ENCODE data around the gene NFATC1.
A peak's percentile ranks its signal among the peaks of the same experiment; 100 is the strongest.

NFATC1 gene

DNA sequence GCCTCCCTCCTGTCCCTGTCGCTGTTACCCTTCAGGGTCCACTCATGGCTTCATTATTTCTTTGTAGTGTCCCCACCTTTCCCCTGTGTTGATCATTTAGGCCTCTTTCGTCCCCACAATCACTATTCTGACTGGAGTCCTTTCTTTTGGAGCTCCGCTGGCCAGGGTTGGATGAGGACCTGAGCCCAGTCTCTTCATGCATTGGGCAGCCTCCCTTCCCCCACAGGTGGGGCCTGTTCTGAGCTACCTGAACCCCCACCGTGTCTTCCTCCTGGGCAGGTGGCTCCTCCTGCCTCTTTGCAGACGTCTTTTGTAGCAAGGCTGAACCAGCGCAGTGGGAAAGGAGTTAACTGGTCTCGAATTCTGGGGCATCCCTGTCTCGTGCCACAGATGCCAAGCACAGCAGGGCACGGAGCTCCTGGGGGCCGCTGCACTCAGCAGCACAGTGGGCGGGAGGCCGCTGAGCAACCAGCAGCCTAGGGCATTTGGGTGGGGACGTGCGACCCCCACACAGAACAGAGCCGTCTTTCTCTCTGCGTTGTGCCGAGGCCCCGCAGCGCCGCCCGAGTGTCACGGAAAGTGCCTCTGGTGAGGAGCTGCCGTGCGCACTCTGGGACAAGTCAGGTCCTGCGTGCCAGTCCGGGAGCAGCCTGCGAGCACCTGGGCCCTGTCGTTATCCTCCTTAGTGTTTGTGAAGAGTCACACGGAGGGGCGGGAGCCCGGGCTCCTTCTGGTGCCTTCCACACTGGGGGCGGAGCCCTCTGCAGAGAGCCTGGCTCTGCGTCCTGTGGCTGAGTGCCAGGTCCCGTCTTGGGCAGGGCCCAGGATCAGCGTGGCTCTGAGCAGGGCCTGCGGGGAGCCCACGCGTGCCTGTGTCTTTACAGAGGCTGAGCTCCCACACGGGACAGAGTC, 130.1 kb downstream of the NFATC1 start:
- DNase-seq: no peak

DNA sequence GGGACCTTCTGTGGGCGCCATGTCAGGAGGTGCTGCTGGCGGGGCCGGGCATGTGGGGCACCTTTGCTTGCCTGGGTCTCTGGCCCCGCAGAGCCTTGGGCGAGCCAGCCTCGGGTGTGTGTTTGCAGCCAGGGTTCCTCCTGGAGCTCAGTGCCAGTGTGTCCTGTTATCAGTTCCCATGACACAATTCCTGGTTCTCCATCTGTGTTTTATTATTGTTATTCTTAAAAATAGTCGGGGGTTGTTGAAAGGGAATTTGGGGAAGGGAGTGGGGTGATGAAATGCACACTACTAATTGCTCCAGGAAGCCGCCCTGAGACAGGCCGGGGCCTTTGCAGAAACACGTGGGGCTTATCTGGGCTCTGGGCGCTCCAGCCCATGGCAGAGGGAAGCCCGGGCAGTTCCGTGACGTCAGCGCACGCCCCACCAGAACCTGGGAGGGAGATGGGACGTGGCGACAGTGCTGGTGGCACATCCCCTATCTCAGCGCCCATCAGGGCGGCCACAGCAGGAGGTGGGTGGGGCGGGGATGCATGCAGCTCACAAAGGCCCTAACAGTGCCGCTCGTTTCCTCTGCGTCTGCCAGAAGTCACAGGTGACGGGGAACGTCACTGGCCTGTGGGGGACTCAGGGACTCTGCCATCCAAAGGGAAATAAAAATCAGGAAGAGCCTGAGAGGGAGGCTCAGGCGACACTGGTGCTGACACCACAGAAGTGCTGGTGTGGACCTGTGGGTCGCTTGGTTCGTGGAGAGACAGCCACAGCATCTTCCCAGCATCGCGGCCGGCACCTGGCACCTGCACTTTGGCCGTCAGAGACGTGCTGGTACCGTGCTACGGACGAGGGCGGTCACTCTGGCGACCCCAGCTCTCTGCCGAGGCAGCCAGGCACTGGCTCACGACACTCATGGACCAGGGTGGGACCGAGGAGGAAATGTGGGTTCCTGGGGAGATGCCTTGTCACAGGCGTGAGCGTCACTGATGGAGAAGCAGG, 131.0 kb downstream of the NFATC1 start:
- DNase-seq: no peak

- no peak for DNase-seq
These were observed 132.1 kb downstream of the NFATC1 start for GRCh38 chr18:79527656-79528315.

- no peak for DNase-seq
These were observed 132.6 kb downstream of the NFATC1 start for GRCh38 chr18:79528316-79528695.

DNA sequence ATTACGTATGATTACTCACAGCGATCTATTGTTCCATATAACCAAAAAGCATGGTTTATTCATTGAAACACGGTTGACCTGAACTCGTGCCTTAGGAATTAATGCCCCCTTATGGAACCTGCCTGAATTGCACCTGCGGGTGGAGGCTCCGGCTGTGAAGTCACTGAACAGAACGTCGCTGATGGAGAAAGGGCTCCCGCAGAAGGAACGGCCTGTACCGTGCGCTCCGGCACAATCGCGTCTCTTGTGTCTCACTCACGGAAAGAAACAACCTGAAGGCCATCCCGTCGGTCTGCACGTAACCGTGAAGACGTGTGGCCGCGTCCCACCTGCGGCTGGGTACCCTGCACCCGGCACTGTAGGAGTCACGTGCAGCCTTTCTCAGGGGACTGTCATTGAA, 133.1 kb downstream of the NFATC1 start:
- peak; percentile 61 to 89 for DNase-seq

- DNase-seq: no peak
These were observed 133.6 kb downstream of the NFATC1 start for GRCh38 chr18:79529296-79529695.

DNA sequence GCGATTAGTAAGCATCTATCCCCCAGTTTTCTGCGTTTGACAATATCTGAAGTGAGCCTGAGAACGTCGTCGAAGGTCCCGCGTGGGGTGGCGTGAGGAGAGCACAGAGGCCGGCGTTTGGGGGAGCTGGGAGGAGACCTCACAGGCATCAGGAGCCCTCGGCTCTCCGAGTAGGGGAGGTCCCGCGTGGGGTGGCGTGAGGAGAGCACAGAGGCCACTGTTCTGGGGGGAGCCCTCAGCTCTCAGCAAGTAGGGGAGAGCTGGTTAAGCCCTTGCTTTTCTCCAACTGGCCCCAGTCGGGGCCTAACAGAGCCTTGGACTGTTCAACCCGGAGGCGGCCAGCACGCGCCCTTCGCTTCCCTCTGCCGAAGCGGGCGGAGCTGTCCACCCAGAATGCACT, 134.3 kb downstream of the NFATC1 start:
- DNase-seq: no peak

DNA sequence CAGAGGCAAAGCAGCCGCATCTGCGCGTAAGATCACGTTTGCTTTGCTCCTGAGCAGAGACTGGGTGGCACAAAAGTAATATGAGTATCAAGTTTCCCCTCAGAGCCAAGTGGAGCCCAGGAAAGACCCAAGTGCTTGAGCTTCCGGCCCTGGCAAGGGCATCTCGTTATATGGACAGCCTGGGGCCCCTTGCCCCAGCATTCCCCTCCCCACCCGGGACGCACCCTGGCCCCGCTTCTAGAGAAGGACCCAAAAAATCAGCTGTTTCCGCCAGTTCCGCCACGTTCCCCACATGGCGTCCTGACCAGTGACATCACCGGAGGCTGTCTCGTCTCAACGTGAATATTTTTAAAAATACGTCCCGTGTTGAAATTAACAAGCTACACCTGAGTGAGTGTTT, 135.1 kb downstream of the NFATC1 start:
- no peak for DNase-seq

GRCh38 chr18:79531386-79531785, 135.7 kb downstream of the NFATC1 start:
- no peak for DNase-seq

DNA sequence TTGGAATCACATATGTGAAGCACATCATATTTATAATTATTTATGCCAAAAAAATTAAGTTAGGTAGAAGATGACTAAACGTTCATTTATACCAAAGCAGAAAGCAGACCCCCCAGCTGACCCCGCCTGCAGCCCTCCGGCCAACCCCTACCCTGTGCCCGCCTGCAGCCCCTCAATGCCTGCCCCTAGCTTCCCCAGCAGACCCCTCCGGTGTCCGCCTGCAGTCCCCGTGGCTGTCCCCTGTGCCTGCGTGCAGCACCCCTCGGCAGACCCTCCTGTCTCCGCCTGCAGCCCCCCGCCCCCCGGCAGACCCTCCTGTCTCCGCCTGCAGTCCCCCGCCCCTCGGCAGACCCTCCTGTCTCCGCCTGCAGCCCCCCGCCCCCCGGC, 136.2 kb downstream of the NFATC1 start:
- DNase-seq: no peak

GRCh38 chr18:79532313-79533007, 136.7 kb downstream of the NFATC1 start:
- no peak for DNase-seq

GRCh38 chr18:79533146-79533545, 137.4 kb downstream of the NFATC1 start:
- no peak for DNase-seq

DNA sequence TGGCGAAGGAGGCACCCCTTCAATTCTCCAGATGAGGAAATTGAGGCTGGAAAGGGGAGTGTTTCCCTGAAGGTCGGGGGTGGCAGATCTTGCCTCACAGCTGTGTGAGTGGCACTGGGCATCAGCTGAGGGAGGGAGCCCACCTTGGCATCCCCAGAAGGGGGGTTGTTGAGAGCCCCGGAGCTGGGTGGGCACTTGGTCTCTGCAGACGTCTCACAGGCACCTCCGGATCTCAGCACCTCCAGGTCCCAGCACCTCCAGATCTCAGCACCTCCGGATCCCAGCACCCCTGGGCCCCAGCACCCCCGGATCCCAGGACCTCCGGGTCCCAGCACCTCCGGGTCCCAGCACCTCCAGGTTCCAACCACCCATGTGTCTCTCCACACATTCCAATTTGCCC, 137.9 kb downstream of the NFATC1 start:
- DNase-seq: no peak

- DNase-seq: no peak
These were observed 138.6 kb downstream of the NFATC1 start for GRCh38 chr18:79534356-79534755.

DNA sequence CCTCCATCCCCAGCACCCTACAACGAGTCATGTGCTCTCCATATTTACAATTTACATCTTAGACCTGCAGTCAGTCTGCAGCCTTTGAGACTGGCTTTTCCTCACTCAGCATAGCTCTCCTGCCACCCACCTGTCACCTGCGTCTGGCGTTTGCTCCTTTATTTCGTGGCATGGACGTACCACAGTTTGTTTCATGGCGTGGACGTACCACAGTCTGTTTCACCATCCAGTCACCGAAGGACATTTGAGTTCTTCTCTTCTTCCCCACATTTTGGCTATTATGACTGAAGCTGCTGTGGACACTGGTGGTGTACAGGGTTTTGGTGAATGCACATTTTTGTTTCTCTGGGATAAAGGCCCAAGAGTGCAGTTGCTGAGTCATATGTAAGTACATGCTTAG, 142.0 kb downstream of the NFATC1 start:
- no peak for DNase-seq

GRCh38 chr18:79538635-79539034, 142.9 kb downstream of the NFATC1 start:
- no peak for DNase-seq

GRCh38 chr18:79540161-79540903, 144.6 kb downstream of the NFATC1 start:
- no peak for DNase-seq

DNA sequence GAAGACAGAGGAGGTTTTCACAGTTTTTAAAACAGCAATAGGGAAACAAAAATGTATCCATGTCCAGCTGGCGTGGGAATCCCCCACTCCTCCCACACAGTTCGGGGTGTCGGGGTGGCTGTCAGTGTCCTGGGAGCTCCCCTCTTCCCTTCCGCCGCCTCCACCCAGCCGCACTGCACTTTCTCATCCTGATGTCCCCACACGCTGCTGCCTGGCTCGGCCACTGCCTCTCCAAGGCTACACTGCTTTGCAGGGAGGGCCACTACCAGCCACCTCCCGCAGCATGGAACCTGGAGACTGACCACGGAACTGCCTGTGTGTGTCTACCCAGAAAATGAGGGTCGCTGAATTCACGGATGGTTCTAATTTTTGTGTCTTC, 145.2 kb downstream of the NFATC1 start:
- no peak for DNase-seq

DNA sequence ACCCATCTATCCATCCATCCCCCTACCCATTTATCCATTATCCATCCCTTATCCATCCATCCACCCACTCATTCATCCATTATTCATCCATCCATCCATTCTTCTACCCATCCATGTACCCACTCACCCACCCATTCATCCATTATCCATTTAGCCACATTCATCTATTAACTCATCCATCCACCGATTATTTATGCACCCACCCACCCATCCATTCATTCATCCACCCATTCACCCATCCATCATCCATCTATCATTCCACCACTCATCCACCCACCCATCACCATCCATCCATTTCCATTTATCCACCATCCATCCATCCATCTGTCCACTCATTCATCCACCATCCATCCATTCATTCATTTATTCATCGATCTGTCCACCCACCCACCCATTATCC, 146.5 kb downstream of the NFATC1 start:
- no peak for DNase-seq

- DNase-seq: no peak
These were observed 147.4 kb downstream of the NFATC1 start for GRCh38 chr18:79542876-79543750.

GRCh38 chr18:79543861-79544385, 148.2 kb downstream of the NFATC1 start:
- no peak for DNase-seq

All from activated CD4-positive, alpha-beta T cell treated with anti-CD3 and anti-CD28 coated beads for 4 hours (primary cell).